ENCODE data around the gene PPP1R14B.

PPP1R14B gene

GRCh38 chr11:64203421-64204079 lies 43.2 kb downstream of the PPP1R14B start:
- Histone ChIP-seq H3K9me3 (ENCODE audit: control insufficient read depth, insufficient read depth, low read length) (no peaks in the 10 kb centered on the region), H3K9ac (ENCODE audit: low read depth, low read length) (no peak overlapping the region), H3K36me3 (ENCODE audit: insufficient read depth, low read length) (peaks cover 44% of the 10 kb centered on the region), H3K4me1 (ENCODE audit: insufficient read depth, low read length) (peaks cover 19% of the 10 kb centered on the region; the same call in 1 of the 2 replicates)

- H3K4me1 ChIP-seq (ENCODE audit: insufficient read depth, low read length) = peaks cover 16% of the 10 kb centered on the region; the same call in 1 of the 2 replicates
- H3K9ac ChIP-seq (ENCODE audit: low read depth, low read length) = no peak overlapping the region
- H3K36me3 ChIP-seq (ENCODE audit: insufficient read depth, low read length) = peaks cover 49% of the 10 kb centered on the region
- no peaks in the 10 kb centered on the region for H3K9me3 ChIP-seq (ENCODE audit: control insufficient read depth, insufficient read depth, low read length)
These were observed 43.8 kb downstream of the PPP1R14B start for GRCh38 chr11:64202992-64203391.

DNA sequence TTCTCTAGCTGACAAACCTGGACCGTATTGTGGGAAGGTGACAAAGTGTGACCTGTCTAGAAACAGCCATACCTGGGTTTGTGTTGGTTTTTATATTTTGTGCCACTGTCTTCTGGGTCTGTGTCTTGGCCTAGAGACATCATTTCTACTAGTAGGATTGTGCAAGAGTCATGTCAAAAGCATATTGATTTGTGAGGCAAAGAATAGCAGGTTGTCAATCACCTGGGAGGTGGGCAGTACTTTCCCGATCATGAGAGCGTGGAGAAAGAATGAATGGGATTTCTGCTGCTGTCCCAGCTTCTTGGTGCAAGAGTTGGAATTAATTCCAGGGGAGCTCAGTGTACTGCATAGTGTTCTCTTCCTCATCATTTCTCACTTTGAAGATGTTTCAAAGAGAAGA lies 45.2 kb downstream of the PPP1R14B start:
- Histone ChIP-seq H3K4me1 (ENCODE audit: insufficient read depth, low read length) (peaks cover 3% of the 10 kb centered on the region; the same call in 1 of the 2 replicates), H3K9me3 (ENCODE audit: control insufficient read depth, insufficient read depth, low read length) (no peaks in the 10 kb centered on the region), H3K36me3 (ENCODE audit: insufficient read depth, low read length) (peaks cover 56% of the 10 kb centered on the region), H3K9ac (ENCODE audit: low read depth, low read length) (no peak overlapping the region)

DNA sequence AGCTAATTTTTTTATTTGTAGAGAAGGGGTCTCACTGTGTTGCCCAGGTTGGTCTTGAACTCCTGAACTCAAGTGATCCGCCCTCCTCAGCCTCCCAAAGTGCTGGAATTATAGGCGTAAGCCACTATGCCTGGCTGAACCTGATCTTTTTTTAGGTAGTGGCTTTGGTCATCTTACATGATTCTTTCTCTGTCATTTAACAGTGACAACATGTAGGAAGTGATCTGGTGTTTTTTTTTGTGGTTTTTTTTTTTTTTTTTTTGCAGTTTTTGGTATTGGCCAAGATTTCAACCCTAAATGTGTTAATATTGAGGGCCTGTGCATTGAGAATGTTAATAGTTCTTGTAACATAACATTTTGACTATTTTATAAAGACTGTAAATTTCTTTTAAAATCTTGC lies 48.2 kb downstream of the PPP1R14B start:
- no peaks in the 10 kb centered on the region for H3K4me1 ChIP-seq (ENCODE audit: insufficient read depth, low read length)
- H3K9me3 ChIP-seq (ENCODE audit: control insufficient read depth, insufficient read depth, low read length) = no peaks in the 10 kb centered on the region
- H3K9ac ChIP-seq (ENCODE audit: low read depth, low read length) = no peak overlapping the region
- peaks cover 63% of the 10 kb centered on the region for H3K36me3 ChIP-seq (ENCODE audit: insufficient read depth, low read length)

DNA sequence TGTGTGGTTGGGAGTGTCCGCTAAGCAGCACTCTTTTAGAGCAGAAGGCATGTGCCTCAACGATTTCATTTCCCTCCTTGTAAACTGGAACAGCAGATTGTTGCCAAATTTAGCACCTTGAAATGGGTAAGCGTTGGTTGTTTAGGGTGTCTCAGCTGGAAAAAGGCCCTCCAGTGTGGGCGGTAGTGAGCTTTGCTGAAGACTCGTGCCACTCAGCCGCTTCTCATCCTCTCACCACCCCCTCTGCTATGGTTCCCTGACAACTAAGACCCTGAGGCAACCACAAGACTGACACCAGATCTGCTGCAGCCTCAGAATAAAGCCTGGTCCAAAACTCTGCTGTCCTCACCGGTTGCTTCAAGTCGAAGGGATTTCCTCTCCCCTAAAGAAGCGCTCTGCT lies 50.1 kb downstream of the PPP1R14B start:
- Histone ChIP-seq H3K4me1 (ENCODE audit: insufficient read depth, low read length) (no peaks in the 10 kb centered on the region), H3K9me3 (ENCODE audit: control insufficient read depth, insufficient read depth, low read length) (no peaks in the 10 kb centered on the region), H3K36me3 (ENCODE audit: insufficient read depth, low read length) (peaks cover 54% of the 10 kb centered on the region), H3K9ac (ENCODE audit: low read depth, low read length) (no peak overlapping the region)
